GM18867 (cell line): ENCODE measurements around the gene MAEA.

Source experiments
- ATAC-seq: cut with Tn5 transposase; IDR thresholded peaks from one replicate; pipeline ENCODE4 v1.9.1; 2021; ENCODE audit warnings: mild to moderate bottlenecking, moderate library complexity; ENCODE audit not compliant: unreplicated experiment

MAEA gene

DNA sequence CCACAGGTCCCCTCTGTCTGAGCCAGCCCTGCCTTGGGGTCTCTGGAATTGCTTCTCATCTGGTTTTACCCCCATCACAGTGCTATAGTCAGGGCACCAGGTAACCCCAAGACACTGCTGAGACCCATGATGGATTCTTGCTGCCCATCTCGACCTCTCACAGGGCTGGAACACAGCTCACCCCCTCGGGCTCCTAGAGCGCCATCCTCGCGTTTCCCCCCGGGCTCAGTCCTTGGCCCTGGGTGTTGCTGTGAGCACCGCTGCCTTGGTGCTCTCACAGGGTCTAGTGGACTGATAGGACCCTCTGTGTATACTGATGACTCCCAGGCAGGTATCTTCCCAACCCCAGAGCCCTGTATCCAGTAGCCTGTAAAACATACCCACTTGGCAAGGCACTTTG, 8.8 kb downstream of the MAEA start:
- no peak for ATAC-seq

GRCh38 chr4:1299301-1299860, 9.7 kb downstream of the MAEA start:
- ATAC-seq, result no peak

DNA sequence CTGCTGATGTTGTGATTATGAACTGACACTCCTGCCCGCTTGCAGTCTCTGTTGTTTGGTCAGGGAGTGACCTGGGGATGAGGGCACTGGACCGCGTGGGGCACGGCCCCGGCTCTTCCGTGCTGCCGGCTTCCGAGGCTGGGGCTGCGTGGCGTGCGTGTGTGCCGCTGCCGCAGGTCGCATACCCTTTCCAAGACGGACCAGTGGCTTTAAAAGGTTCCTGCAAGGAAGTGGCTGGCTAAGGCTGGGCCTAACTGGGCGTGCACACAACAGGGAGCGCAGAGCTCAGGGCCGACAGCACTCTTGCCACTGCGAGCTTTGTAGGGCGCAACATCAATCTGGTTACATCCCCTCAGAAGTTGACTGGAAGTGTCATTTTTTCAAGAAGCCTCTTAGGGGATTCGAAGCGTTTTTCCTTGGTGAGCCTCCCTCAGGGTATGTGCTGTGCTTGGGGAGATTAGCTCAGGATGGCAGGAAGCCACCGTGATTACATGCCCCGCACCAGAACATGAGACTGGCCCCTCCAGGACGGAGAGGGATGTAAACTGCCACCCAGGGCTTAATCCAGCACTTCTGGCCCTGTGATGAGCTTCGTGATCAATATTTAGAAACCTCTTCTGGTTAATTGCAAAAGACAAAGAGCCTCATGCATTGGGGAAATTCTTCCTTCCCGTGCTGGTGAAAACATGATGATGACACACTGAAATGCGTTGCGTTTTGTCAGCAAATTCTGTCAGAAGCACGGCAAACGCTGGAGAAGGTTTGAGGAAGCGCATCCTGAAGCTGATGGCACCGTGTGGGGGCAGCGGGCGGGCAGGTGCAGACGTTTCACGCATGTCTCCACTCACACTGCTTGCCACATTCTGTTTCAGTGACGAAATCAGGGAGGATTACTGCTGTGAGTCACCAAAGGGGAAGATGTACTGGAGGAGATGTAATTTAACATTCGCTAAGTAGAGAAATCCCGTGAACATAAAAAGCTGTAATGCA, 11.1 kb downstream of the MAEA start:
- no peak for ATAC-seq

DNA sequence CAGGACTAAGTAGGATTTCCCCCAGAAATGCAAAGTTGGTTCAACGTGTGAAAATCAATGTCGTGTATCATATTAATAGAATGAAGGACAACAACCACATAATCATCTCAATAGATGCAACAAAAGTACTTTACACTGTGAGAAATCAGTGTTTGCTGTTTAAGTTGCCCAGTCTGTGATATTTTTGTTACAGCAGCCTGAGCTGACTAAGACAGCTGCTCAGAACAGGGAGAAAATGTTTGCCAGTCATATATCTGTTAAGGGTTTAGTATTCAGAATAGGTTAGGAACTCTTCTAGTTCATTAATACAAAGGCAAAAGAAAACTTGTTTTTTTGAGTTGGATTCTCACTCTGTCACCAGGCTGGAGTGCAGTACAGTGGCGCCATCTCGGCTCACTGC, 12.5 kb downstream of the MAEA start:
- ATAC-seq, result no peak

- no peak for ATAC-seq
Measured at GRCh38 chr4:1305261-1305711, 15.6 kb downstream of the MAEA start.

DNA sequence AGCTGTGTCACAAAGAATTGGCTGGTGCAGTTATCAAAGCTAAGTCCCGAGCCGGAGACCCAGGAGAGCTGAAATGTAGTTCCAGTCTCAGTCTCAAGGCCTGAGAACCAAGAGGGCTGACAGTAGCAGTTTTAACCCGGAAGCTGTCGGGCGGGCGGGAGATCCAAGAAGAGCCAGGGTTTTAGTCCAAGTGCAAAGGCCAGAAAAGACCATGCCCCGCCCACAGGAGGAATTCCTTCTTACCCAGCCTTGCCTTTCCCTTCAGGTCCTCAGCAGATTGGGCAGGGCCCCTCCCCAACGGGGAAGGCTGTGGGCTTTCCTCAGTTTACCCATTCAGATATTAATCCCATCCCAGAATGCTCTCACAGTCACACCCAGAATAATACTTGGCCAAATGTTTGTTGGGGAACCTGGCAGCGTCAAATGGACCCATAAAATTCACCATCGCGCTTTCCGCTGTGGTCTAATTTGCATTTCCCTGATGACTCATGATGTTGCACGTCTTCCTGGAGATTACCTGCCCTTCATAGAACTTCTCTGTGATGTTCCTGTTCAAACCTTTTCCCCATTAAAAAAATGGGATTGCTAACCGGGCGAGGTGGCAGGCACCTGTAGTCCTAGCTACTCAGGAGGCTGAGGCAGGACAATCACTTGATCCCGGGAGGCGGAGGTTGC, 16.2 kb downstream of the MAEA start:
- ATAC-seq, result no peak

DNA sequence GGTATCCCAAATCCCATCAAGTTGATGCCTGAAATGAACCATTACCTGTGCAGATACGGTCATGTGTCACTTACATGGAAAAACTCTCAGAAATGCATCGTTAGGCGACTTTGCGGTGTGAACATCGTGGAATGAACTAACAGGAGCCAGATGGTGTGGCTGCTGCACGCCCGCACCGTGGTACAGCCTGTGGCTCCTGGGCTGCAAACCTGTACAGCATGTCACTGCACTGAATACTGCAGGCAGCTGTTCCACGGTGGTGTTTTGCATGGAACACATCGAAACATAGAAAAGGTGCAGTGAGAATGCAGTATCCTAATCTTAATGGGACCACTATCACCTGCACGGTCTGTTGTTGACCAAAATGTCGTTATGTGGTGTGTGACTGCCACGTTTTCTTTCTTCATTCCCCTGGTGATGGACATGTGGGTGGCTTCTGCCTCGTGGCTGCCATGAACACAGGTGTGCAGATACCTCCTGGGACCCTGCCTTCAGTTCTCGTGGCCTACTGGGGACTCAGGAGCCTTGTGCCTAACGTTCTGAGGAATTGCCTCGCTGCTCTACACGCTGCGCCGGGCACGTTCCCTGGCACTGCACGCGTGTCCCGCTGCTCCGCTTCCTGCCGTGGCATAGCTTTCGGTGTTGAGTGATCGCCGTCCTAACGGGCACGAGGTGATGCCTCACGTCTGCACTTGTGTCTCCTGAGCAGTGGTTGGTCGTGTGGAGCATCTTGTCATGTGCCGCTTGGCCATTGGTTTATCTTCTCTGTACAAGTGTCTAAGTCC, 18.5 kb downstream of the MAEA start:
- no peak for ATAC-seq

DNA sequence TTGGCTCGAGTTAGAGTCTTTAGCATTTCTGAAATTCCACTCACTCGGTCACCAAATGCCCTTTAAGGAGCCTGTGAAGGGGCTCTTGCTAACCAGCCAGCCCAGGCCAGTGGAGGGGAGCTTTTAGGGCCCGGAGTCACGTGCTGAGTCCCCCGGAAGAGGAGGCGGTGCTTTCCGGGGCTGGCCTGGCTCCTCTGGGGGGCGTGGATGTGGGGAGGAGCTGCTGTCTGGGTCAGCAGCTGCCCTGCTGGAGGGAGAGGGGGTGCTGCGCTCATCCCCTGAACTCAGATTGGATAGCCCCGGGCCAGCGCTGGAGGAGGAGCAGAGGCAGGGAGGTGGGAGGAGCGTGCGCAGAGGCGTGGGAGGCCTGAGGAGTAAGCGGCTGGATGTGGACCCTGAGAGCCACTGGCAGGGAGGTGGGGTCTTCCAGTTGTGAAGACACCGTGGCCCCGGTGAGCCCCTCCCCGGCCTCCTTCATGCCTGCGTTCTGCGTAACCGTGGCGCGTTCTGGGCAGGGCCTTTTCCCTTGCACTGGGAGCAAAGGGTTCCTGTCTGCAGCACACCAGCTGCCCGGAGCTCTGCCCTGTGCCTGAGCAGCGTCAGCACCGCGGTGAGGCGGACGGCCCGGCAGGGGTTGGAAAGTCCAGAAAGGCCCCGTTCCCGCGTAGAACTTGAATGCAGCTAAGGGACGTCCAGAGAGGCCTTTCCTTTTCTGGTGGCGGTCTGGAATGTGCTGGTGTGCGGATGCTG, 19.7 kb downstream of the MAEA start:
- no peak for ATAC-seq

- no peak for ATAC-seq
Measured at GRCh38 chr4:1310031-1310795, 20.5 kb downstream of the MAEA start.

GRCh38 chr4:1310796-1311631, 21.3 kb downstream of the MAEA start:
- ATAC-seq, result no peak

GRCh38 chr4:1312821-1313640, 23.3 kb downstream of the MAEA start:
- ATAC-seq, result no peak

DNA sequence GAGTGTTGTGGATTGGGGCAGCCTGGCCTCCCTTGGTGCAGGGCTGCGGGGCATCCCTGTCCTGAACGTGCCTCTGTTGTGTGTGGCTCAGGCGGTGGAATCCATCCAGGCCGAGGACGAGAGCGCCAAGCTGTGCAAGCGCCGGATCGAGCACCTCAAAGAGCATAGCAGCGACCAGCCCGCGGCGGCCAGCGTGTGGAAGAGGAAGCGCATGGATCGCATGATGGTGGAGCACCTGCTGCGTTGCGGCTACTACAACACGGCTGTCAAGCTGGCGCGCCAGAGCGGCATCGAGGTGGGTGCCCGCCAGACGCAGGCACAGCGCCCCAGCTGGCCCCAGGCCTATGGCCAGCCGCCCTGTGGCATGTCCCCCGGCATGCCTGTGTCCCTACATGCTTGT, 25.6 kb downstream of the MAEA start:
- ATAC-seq, result no peak

- no peak for ATAC-seq
Measured at GRCh38 chr4:1315836-1316536, 26.3 kb downstream of the MAEA start.

DNA sequence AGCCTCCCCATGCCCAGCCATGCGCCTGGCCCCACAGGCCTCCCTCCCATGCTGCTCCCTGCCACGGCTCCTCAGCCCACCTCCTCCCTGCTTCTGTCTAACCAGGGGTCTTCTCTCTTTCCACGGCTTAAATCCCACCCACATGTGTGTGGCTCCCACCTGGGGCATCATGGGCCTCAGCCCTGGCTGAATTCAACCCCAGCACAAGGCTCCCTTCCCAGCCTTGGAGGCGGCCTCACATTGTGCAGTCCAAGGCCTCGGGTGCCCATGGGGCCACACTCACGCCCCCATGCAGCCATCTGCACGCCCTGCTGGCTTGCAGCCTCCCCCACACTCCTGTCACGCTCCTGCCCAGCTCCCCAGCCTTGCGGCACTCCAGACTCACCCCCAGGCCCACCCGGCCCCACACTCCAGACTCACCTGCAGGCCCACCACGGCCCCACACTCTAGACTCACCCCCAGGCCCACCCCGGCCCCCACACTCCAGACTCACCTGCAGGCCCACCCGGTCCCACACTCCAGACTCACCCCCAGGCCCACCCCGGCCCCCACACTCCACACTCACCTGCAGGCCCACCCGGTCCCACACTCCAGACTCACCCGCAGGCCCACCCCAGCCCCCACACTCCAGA, 27.0 kb downstream of the MAEA start:
- no peak for ATAC-seq

GRCh38 chr4:1317177-1318045, 27.7 kb downstream of the MAEA start:
- ATAC-seq, result no peak

DNA sequence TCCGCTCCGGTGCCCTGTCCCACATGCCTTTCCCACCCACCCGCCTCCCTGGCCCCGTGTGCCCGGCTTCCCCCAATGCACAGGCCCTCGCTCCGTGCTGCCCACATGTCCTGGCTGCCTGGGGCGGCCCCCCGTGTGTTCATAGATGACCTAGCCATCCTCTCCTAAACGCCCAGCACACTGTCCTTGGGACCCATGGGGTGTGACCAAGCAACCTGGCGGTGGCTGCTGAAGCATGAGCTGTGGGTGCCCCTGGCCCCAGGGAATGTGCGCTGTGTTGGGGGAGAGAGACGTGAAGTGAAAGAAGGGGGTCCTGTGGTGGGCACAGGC, 28.3 kb downstream of the MAEA start:
- ATAC-seq, result no peak
